NT2/D1 (cell line): ENCODE data around the gene RTL5.

ENCODE experiments used
- YY1 ChIP-seq: IDR thresholded peaks from 2 replicates; pipeline ENCODE4 v1.6.1; 2011; ENCODE audit not compliant: insufficient read length, insufficient read depth
- ZNF274 ChIP-seq: IDR thresholded peaks from 2 replicates; pipeline ENCODE4 v1.6.1; 2011; ENCODE audit warnings: mild to moderate bottlenecking, low read depth, low read length

- no peak for TF ChIP-seq ZNF274
- TF ChIP-seq YY1, result no peak
These were observed 29.0 kb downstream of the RTL5 start for GRCh38 chrX:72102760-72103159.
